CD4-positive, alpha-beta T cell treated with Interleukin-4 for 1 hour (primary cell): Measurements from ENCODE around the gene FGF12.
"Not testable (repeated sequence)": the region's sequence is repeated elsewhere in the genome, so short reads cannot be mapped to it uniquely, and the experiment has no call there.

ENCODE experiments used
- DNase-seq, 2 donors: peaks; one replicate each; pipeline ENCODE4 v3.0.0-alpha.2; 2020 to 2022

Gene FGF12

GRCh38 chr3:192576704-192577103 is 150.6 kb downstream of the FGF12 start:
- not testable (repeated sequence) for DNase-seq

- no peak for DNase-seq
Observed at GRCh38 chr3:192575879-192576506, 151.3 kb downstream of the FGF12 start.

- no peak for DNase-seq
Observed at GRCh38 chr3:192573240-192573639, 154.1 kb downstream of the FGF12 start.

GRCh38 chr3:192570821-192571791 is 156.2 kb downstream of the FGF12 start:
- no peak for DNase-seq

- DNase-seq, result no peak
Observed at GRCh38 chr3:192570315-192570714, 157.0 kb downstream of the FGF12 start.

GRCh38 chr3:192566706-192567290 is 160.5 kb downstream of the FGF12 start:
- peak; percentile 43 to 47 for DNase-seq

GRCh38 chr3:192564611-192565010 is 162.7 kb downstream of the FGF12 start:
- DNase-seq, result no peak

GRCh38 chr3:192563417-192563816 is 163.9 kb downstream of the FGF12 start:
- no peak for DNase-seq

- DNase-seq, result no peak
Observed at GRCh38 chr3:192553707-192554106, 173.6 kb downstream of the FGF12 start.

GRCh38 chr3:192550356-192550755 is 177.0 kb downstream of the FGF12 start:
- DNase-seq, result no peak

- no peak for DNase-seq
Observed at GRCh38 chr3:192545333-192545732, 182.0 kb downstream of the FGF12 start.

- no peak for DNase-seq
Observed at GRCh38 chr3:192543163-192543562, 184.2 kb downstream of the FGF12 start.

- DNase-seq, result no peak
Observed at GRCh38 chr3:192516820-192517219, 210.5 kb downstream of the FGF12 start.

- no peak for DNase-seq
Observed at GRCh38 chr3:192515664-192516045, 211.7 kb downstream of the FGF12 start.

- DNase-seq, result no peak
Observed at GRCh38 chr3:192514754-192515663, 212.3 kb downstream of the FGF12 start.

GRCh38 chr3:192514081-192514753 is 213.1 kb downstream of the FGF12 start:
- no peak for DNase-seq

GRCh38 chr3:192505731-192506130 is 221.6 kb downstream of the FGF12 start:
- DNase-seq, result no peak

GRCh38 chr3:192501401-192501800 is 225.9 kb downstream of the FGF12 start:
- DNase-seq, result no peak

GRCh38 chr3:192496905-192497587 is 230.3 kb downstream of the FGF12 start:
- DNase-seq, result no peak

GRCh38 chr3:192494174-192494573 is 233.2 kb downstream of the FGF12 start:
- DNase-seq, result no peak

GRCh38 chr3:192490720-192491119 is 236.6 kb downstream of the FGF12 start:
- DNase-seq, result no peak
